ENCODE results near the gene C3. TPM values are rescaled to one million over a fixed set of nuclear protein-coding genes. Genes with fewer than 3 reads are reported as not detected.
A peak's percentile ranks its signal among the peaks of the same experiment; 100 is the strongest.
"Not testable (repeated sequence)": the region's sequence is repeated elsewhere in the genome, so short reads cannot be mapped to it uniquely, and the experiment has no call there.

The C3 gene
- total and polyA plus RNA-seq, 2 experiments from 2014 or later = 5.1 to 17.7 TPM

DNA sequence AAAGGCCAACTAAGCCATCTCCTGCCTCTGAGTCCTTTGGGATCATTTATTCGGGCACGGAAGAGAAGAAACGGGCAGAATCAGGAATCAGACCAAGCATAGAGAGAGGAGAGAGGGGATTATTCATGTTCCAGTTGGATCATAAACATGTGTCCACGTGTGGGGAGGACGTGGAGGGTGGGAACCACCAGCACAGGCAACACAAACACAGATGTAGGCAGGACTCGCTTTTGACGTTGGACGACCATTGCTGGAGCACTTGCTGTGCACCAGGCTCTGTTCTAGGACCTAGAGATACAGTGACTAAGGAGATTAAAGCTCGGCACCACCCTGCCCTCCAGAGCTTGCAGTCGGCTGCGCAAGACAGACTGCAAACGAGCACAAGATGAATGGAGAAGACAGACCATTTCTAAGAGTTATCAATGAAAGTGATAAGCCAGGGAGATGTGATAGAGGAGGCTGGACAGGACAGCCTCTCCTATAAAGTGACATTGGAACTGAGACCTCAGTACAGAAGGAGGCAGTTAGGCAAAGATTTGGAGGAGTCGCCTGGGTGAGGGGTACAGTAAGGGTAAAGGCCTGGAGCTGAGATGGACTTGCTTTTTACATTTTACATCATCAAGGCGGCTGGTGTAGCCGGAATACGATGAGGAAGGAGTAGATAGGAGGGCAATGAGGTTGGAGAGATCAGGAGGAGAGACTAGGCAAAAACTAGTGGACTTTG, 46.1 kb upstream of the C3 start:
- Mint-ChIP-seq H3K4me1 (peaks cover 15% of the 10 kb centered on the region; the same call in 2 of the 3 replicates), H3K27ac (peak overlapping the region; percentile 93), H3K27me3 (ENCODE audit: insufficient read depth, low read depth, poor library complexity) (peaks cover 10% of the 10 kb centered on the region), H3K9me3 (peaks cover 12% of the 10 kb centered on the region), H3K4me3 (peak overlapping the region; percentile 80), H3K36me3 (ENCODE audit: low read depth) (peaks cover 16% of the 10 kb centered on the region)
- H3K4me1 ChIP-seq (ENCODE audit: insufficient read depth) = peaks cover 5% of the 10 kb centered on the region; the same call in 1 of the 2 replicates
- no peaks in the 10 kb centered on the region for H3K9me2 ChIP-seq (ENCODE audit: insufficient read depth)
- H3F3A ChIP-seq (replicated peaks; ENCODE audit: low read depth) = peaks cover 6% of the 10 kb centered on the region; the same call in 1 of the 2 replicates
- ATAC-seq (no peak), DNase-seq (ENCODE audit: low spot score) (no peak)
- peak overlapping the region; percentile 94 for H3K27ac ChIP-seq (ENCODE audit: low read depth)
- H3K4me2 ChIP-seq = peak overlapping the region; percentile 99
- peaks cover 4% of the 10 kb centered on the region; the same call in 1 of the 2 replicates for H4K20me1 ChIP-seq (replicated peaks; ENCODE audit: insufficient read depth)
- TF ChIP-seq POLR2AphosphoS5 (IDR thresholded peaks at IDR 0.05; ENCODE audit: low read depth) = no peak
- TF ChIP-seq, protein P1, sequence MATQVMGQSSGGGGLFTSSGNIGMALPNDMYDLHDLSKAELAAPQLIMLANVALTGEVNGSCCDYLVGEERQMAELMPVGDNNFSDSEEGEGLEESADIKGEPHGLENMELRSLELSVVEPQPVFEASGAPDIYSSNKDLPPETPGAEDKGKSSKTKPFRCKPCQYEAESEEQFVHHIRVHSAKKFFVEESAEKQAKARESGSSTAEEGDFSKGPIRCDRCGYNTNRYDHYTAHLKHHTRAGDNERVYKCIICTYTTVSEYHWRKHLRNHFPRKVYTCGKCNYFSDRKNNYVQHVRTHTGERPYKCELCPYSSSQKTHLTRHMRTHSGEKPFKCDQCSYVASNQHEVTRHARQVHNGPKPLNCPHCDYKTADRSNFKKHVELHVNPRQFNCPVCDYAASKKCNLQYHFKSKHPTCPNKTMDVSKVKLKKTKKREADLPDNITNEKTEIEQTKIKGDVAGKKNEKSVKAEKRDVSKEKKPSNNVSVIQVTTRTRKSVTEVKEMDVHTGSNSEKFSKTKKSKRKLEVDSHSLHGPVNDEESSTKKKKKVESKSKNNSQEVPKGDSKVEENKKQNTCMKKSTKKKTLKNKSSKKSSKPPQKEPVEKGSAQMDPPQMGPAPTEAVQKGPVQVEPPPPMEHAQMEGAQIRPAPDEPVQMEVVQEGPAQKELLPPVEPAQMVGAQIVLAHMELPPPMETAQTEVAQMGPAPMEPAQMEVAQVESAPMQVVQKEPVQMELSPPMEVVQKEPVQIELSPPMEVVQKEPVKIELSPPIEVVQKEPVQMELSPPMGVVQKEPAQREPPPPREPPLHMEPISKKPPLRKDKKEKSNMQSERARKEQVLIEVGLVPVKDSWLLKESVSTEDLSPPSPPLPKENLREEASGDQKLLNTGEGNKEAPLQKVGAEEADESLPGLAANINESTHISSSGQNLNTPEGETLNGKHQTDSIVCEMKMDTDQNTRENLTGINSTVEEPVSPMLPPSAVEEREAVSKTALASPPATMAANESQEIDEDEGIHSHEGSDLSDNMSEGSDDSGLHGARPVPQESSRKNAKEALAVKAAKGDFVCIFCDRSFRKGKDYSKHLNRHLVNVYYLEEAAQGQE (IDR thresholded peaks at IDR 0.05; ENCODE audit: unreplicated experiment) = no peak
- H3K27me3 ChIP-seq (ENCODE audit: insufficient read depth) = no peaks in the 10 kb centered on the region
- H3K79me2 ChIP-seq (replicated peaks; ENCODE audit: insufficient read depth) = peaks cover 23% of the 10 kb centered on the region
- no peak overlapping the region for H2AFZ ChIP-seq
- H3K4me3 ChIP-seq = peak overlapping the region; percentile 91
- peaks cover 2% of the 10 kb centered on the region; the same call in 1 of the 2 replicates for H3K36me3 ChIP-seq (ENCODE audit: insufficient read depth)

GRCh38 chr19:6765738-6766356, 45.4 kb upstream of the C3 start:
- Histone ChIP-seq H3K4me3 (peak overlapping the region; percentile 91), H3K27me3 (ENCODE audit: insufficient read depth) (no peaks in the 10 kb centered on the region), H3K27ac (ENCODE audit: low read depth) (peak overlapping the region; percentile 98), H3F3A (replicated peaks; ENCODE audit: low read depth) (peaks cover 6% of the 10 kb centered on the region; the same call in 1 of the 2 replicates), H3K4me1 (ENCODE audit: insufficient read depth) (peaks cover 5% of the 10 kb centered on the region; the same call in 1 of the 2 replicates), H3K79me2 (replicated peaks; ENCODE audit: insufficient read depth) (peaks cover 23% of the 10 kb centered on the region), H4K20me1 (replicated peaks; ENCODE audit: insufficient read depth) (peaks cover 4% of the 10 kb centered on the region; the same call in 1 of the 2 replicates), H2AFZ (no peak overlapping the region), H3K4me2 (peak overlapping the region; percentile 99), H3K36me3 (ENCODE audit: insufficient read depth) (peaks cover 5% of the 10 kb centered on the region; the same call in 1 of the 2 replicates), H3K9me2 (ENCODE audit: insufficient read depth) (no peaks in the 10 kb centered on the region)
- H3K4me1 Mint-ChIP-seq = peaks cover 15% of the 10 kb centered on the region; the same call in 2 of the 3 replicates
- TF ChIP-seq EZH2 (IDR thresholded peaks at IDR 0.05; ENCODE audit: low read depth, unreplicated experiment) (no peak), CREB1 (CRISPR knock-in tag; IDR thresholded peaks at IDR 0.05; ENCODE audit: low read depth) (0 out of 2 replicates have a peak, but pooled peaks have one; percentile 36), ETS1 (IDR thresholded peaks at IDR 0.05) (peak; percentile 79), STAT1 (IDR thresholded peaks at IDR 0.05; ENCODE audit: unreplicated experiment) (no peak)
- ATAC-seq = peak; percentile 73
- peak overlapping the region; percentile 80 for H3K4me3 Mint-ChIP-seq
- H3K36me3 Mint-ChIP-seq (ENCODE audit: low read depth) = peaks cover 22% of the 10 kb centered on the region; the same call in 2 of the 3 replicates
- peaks cover 6% of the 10 kb centered on the region for H3K27me3 Mint-ChIP-seq (ENCODE audit: insufficient read depth, low read depth, poor library complexity)
- H3K27ac Mint-ChIP-seq = peak overlapping the region; percentile 93
- peaks cover 10% of the 10 kb centered on the region for H3K9me3 Mint-ChIP-seq
- DNase-seq (ENCODE audit: low spot score) = peak; percentile 96

- DNase-seq (ENCODE audit: low spot score); H3K27ac Mint-ChIP-seq; H3K27me3 Mint-ChIP-seq (ENCODE audit: insufficient read depth, low read depth, poor library complexity); H2AFZ ChIP-seq; H3K27ac ChIP-seq (ENCODE audit: low read depth); H3F3A ChIP-seq (replicated peaks; ENCODE audit: low read depth); H3K4me1 ChIP-seq (ENCODE audit: insufficient read depth); H3K4me2 ChIP-seq; H3K4me3 ChIP-seq; H3K36me3 ChIP-seq (ENCODE audit: insufficient read depth); H4K20me1 ChIP-seq (replicated peaks; ENCODE audit: insufficient read depth); H3K27me3 ChIP-seq (ENCODE audit: insufficient read depth); H3K9me3 Mint-ChIP-seq; ATAC-seq; H3K4me3 Mint-ChIP-seq; H3K9me2 ChIP-seq (ENCODE audit: insufficient read depth): not testable (repeated sequence)
- peaks cover 23% of the 10 kb centered on the region for H3K79me2 ChIP-seq (replicated peaks; ENCODE audit: insufficient read depth)
- Mint-ChIP-seq H3K4me1 (peaks cover 11% of the 10 kb centered on the region; the same call in 2 of the 3 replicates), H3K36me3 (ENCODE audit: low read depth) (peaks cover 40% of the 10 kb centered on the region)
Measured at GRCh38 chr19:6762253-6762797, 41.9 kb upstream of the C3 start.

Measured in GM23338 (cell line).